Stimulated activated CD4-positive, alpha-beta T cell treated with anti-CD3 and anti-CD28 coated beads, TNF-alpha, amount 100 ng/mL, for 48 hours (primary cell): Measurements from ENCODE around the gene KCNQ1OT1.

Experiments used
- DNase-seq, 3 donors: peaks; one replicate each; pipeline ENCODE4 v3.0.0-alpha.2; 2020; ENCODE audit warnings: low read depth in 3 of 3

The KCNQ1OT1 gene

GRCh38 chr11:2701898-2702434, 2.2 kb upstream of the KCNQ1OT1 start:
- no peak for DNase-seq

- no peak for DNase-seq
Measured at GRCh38 chr11:2701230-2701629, 1.4 kb upstream of the KCNQ1OT1 start.

DNA sequence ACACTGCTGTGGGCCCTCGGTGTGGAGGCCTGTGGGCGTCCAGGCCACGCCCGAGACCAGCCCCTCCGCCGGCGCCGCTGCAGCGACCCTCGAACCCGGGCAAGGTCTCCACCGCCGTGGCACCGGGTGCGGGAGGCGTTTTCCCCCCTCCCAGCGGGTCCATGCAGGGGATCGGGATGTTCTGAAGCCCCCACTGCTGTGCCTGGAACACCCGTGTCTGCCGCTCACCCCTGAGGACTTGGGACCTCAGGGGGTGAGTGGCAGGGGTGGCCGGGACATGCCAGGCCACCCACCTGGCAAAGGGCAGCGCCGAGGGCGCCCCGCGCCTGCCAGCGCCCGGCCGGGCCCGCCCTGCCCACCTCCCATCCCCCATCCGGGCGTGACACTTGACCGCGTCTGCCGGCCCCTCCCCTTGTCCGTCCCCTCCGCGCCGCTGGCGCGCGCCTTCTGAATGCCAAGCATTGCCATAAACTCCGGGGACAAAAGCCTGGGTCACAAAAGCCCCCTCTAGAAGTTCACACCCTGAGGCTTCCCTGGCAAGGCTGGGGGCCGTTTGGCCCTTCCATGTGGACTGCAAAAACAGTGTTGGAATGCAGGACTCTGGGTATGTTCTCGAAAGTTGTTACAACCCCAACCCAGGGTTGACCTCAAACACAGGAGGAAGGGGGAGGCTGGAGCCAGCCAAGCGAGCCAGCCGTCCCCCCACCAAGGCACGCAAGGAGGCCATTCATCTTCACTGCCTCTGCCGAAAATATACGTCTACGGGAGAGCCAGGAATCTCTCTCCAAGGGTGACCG, 819 bp upstream of the KCNQ1OT1 start:
- DNase-seq: peak in 1 of 3 donors; percentile 38

- DNase-seq: no peak
Measured at GRCh38 chr11:2699185-2699530, 636 bp downstream of the KCNQ1OT1 start.

DNA sequence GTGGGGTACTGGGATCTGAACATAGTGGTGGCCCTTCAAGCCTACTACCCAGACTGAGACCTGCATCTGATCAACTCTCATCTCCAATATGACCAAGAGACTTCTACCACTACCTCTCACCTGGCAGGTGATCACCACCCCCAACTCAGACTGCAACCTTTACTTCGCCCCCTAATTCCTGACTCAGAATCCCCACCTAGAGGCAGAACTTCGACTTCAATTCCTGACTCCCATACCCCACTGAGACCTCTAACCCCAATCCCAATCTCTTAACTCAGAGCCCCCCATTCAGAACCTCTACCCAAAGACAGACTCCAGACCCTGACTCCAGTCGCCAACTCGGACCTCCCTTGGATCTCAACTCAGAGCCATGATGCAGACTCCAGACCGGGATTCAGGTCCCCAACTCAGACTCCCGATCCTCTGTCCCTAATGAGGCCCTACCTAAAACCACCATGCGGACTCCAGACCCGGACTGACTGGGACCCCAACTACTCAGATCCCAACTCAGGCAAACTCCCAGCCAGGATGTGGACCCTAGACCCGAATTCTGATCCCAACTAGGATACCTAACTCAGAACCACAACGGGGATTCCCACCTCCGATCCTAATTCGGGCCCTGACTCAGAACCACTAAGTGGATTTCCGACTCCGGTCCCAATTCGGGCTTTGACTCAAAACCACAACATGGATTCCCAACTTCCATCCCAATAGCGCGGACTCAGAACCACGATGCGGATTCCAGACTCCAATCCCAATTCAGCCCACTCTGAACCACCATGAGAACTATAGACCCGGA, 1.2 kb downstream of the KCNQ1OT1 start:
- DNase-seq: no peak

- no peak for DNase-seq
Measured at GRCh38 chr11:2697866-2698265, 1.9 kb downstream of the KCNQ1OT1 start.

DNA sequence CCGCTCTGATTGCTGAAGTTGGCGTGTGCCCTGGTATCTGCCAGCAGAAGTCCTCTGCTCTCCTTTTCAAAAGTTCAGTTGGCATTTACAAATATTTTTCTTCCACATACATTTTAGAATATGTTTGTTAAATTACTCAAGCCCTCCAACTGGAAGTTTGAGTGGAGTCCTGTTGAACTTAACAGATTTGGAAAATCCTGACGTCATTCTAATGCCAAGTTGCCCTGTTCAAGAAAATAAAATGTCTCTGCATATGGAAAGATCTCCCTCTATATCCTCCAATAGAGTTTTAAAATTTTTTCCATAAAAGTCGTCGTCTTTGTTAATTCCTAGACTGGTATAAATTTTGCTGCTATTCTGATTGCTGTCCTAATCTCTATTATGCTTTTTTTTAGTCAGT, 3.3 kb downstream of the KCNQ1OT1 start:
- DNase-seq: no peak

- DNase-seq: no peak
Measured at GRCh38 chr11:2694995-2695939, 4.5 kb downstream of the KCNQ1OT1 start.

DNA sequence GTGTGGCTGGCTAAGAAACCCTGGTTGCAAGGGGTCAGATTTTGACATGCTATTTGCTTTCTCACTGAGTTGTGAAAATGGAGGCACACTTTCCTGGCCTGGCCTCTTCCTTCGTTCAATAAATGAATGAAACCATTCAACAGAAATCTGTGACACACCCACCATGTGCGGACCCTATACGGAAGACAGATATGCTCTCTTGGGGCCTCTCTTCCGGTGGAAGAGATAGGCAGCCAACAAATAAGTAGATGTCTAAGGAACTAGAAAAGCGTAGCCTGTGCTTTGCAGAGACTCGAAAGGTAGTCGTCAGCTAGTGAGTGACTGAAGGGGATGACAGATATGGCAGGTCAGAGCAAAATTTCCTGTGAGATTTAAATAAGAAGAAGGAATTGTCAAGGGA, 5.3 kb downstream of the KCNQ1OT1 start:
- no peak for DNase-seq

DNA sequence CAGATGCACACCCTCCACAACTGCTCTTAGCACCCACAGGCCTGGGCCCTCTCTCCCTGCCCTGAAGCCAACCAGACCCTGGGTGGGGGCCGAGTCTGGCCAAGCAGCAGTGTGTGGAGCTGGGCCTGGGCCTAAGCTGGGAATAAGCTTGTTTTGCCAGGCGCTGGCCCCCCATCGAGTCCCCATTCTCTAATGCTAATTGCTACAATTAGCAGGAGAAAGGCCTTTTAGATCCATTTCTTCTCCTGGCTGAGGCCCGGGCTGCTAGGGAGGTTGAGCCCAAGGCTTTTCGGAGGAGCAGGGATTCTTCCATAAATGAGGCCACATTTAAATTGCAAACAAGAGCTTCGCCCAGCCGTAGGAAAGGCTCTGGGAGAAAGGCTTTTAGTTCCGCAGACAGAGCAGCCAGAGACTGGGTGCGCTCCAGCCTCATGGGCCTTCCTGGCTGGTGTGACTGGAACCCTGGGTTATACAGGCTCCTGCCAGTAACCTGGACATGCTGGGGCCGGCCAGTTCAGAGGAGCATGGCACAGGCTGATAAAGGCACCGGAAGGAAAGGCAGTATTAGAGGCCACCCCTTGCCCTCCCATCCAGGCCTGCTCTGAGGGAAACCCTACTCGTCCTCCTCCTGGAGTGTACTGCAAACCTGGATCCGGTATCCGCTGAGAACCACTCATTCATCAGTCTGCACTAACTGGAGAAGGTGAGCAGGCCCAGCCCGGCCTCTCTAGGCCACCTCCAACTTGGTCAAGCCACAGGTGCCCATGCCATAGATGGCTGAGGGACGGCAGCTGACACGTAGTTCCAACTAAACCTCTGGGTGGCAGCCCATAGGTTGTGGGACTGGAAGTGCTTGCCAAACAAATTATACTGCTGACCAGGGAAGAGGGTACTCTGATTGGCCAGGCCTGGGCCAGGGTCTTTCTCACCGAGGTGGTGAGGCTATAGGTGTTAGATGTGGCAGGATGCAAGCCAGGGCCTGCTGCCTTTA, 6.2 kb downstream of the KCNQ1OT1 start:
- no peak for DNase-seq

DNA sequence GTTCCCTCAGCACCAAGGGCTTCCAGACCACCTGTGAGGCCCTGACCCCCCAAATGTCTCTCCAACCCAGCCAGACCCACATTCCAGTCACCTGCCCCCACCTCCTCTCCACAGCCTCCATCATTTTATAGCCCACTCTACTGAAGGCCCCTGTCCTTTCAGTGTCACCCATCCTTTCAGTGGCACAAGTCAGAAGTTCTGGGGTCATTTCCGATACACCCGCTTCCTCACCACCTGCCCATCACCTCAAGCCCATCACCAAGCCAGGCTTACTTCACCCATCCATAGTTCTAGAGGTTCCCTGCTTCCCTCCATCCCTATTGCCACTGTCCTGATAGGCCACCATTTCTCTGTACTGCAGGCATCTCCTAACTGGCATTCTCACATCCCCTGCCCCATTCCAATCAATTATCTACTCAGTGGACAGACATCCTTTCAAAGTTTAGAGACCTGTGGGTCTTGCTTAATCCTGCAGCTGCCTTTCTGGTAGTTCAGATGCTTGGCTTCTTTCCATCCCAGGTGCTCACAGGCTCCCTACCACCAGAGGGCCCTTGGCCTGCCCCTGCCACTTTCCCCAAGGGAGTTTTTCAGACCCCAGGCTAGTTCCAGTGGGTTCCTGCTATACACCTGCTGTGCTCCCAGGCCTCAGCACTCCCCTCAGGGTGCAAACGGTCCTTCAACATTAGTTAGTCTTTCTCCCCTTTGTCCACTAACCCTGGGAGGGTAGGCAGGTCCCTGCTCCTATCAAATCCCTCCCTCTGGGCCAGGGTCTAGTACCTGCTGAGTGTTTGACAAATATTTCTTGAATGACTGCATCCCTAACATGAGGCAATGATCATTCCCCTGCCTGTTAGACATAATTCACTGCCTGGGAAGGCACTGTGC, 7.6 kb downstream of the KCNQ1OT1 start:
- DNase-seq: no peak

DNA sequence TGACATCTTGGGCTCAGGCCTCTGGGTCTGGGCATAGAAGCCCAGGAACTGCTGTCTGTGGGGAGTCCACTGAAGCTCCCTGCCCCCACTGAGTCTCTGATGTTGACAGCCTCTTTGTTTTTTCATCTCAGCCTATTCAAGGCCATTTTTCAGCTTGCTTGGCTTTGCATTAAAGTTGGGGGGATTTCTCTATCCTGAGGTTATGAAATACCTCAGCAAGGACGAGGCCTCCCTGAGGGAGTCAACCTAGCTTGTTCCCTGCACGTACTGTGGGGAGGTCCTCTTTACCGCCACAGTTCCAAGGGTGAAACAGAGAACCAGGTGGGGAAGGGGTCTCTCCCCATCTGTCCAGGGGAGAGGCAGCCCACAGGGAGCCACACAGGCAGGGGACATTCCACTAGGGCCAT, 8.4 kb downstream of the KCNQ1OT1 start:
- DNase-seq: no peak

- DNase-seq: no peak
Measured at GRCh38 chr11:2690596-2691354, 9.0 kb downstream of the KCNQ1OT1 start.

- no peak for DNase-seq
Measured at GRCh38 chr11:2689651-2690575, 9.9 kb downstream of the KCNQ1OT1 start.

- DNase-seq: no peak
Measured at GRCh38 chr11:2688381-2689231, 11.2 kb downstream of the KCNQ1OT1 start.

- DNase-seq: no peak
Measured at GRCh38 chr11:2687782-2688191, 12.0 kb downstream of the KCNQ1OT1 start.

DNA sequence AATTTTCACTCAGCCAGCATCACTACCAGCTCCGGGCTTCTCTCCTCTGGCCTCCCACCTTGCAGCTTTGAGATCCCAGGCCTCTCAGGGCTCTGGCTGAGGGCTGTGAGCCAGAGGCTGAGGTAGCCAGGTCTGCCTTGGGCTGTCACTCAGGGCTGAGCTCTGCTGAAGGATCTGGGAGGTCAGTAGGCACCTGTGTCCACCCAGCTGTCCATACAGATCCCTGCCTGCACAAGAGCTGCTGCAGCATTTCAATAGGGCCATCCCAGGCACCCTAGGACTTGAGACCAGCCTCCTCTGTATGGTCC, 12.6 kb downstream of the KCNQ1OT1 start:
- DNase-seq: no peak
